IMR-90 (cell line): ENCODE measurements around the gene BOLL. TPM values are rescaled to one million over a fixed set of nuclear protein-coding genes. Genes with fewer than 3 reads are reported as not detected.

Experiments
- ATAC-seq: fragments of 200-7000 bp; cut with Tn5 transposase; 2 replicates; pipeline ENCODE4 v1.9.1; 2020; ENCODE audit warnings: low read depth, mild to moderate bottlenecking, moderate library complexity
- BruUV-seq: library from RNA; stranded (reverse); fragments of 400-500 nt; replicated peaks from 2 replicates; lab custom pipeline; 2021; lab: Mats Ljungman, UMichigan
- CTCF ChIA-PET: fragments of 300-600 bp; formaldehyde crosslinking; extraction: SDS; loops from one replicate; lab custom pipeline; 2021; ENCODE audit warnings: antibody characterized with exemption; lab: Yijun Ruan, JAX
- POLR2A ChIA-PET: fragments of 300-600 bp; sonication (Branson Sonifier 250); formaldehyde crosslinking; loops from one replicate; lab custom pipeline; 2022; ENCODE audit warnings: antibody characterized with exemption; ENCODE audit not compliant: unreplicated experiment; lab: Charles Lee
- DNase-seq: peaks from one replicate; pipeline ENCODE4 v3.0.0; 2013
- H2AFZ ChIP-seq: replicated peaks from 2 replicates; pipeline ENCODE3; 2013; ENCODE audit warnings: low read length, mild to moderate bottlenecking; ENCODE audit not compliant: poor library complexity
- H2AK5ac ChIP-seq: 2 replicates; pipeline ENCODE4 v1.6.1; 2013; ENCODE audit warnings: low read depth, low read length, inconsistent platforms
- H2AK9ac ChIP-seq: replicated peaks from 2 replicates; pipeline ENCODE3; 2013; ENCODE audit warnings: mild to moderate bottlenecking, low read depth, low read length, moderate library complexity; ENCODE audit not compliant: poor library complexity
- H2BK120ac ChIP-seq: 2 replicates; pipeline ENCODE4 v1.6.1; 2013; ENCODE audit warnings: low read depth, low read length, inconsistent platforms
- H2BK15ac ChIP-seq: 3 replicates; pipeline ENCODE4 v1.6.1; 2013; ENCODE audit warnings: low read depth, low read length, inconsistent platforms
- H2BK20ac ChIP-seq: 2 replicates; pipeline ENCODE4 v1.6.1; 2013; ENCODE audit warnings: low read depth, mild to moderate bottlenecking, inconsistent platforms, low read length, moderate library complexity
- H2BK5ac ChIP-seq: 2 replicates; pipeline ENCODE4 v1.6.1; 2013; ENCODE audit warnings: mild to moderate bottlenecking, low read depth, low read length, inconsistent platforms; ENCODE audit not compliant: poor library complexity, severe bottlenecking
- H3K14ac ChIP-seq: replicated peaks from 2 replicates; pipeline ENCODE4 v1.6.1; 2013; ENCODE audit warnings: low read depth, low read length, inconsistent platforms
- H3K18ac ChIP-seq: 2 replicates; pipeline ENCODE4 v1.6.1; 2013; ENCODE audit warnings: low read depth, low read length, control low read depth
- H3K23ac ChIP-seq: 2 replicates; pipeline ENCODE4 v1.6.1; 2013; ENCODE audit warnings: low read depth, low read length, inconsistent platforms
- H3K27ac ChIP-seq: 2 replicates; pipeline ENCODE4 v1.5.1; 2013; ENCODE audit warnings: mild to moderate bottlenecking, control low read depth, low read length; ENCODE audit not compliant: insufficient read depth
- H3K27me3 ChIP-seq: 2 replicates; pipeline ENCODE4 v1.6.1; 2013; ENCODE audit warnings: low read length; ENCODE audit not compliant: control insufficient read depth, insufficient read depth
- H3K36me3 ChIP-seq: 2 replicates; pipeline ENCODE4 v1.6.1; 2013; ENCODE audit warnings: low read length, mixed read lengths; ENCODE audit not compliant: control insufficient read depth, insufficient read depth
- H3K4ac ChIP-seq: 2 replicates; pipeline ENCODE4 v1.6.1; 2013; ENCODE audit warnings: low read depth, low read length, inconsistent platforms
- H3K4me1 ChIP-seq: 2 replicates; pipeline ENCODE4 v1.6.1; 2013; ENCODE audit warnings: low read length, mixed read lengths; ENCODE audit not compliant: control insufficient read depth, insufficient read depth
- H3K4me2 ChIP-seq: 2 replicates; pipeline ENCODE4 v1.6.1; 2013; ENCODE audit warnings: low read depth, mild to moderate bottlenecking, control low read depth, low read length, moderate library complexity
- H3K4me3 ChIP-seq: 2 replicates; pipeline ENCODE4 v1.5.1; 2013; ENCODE audit warnings: low read depth, mild to moderate bottlenecking, control low read depth, low read length, moderate library complexity; ENCODE audit not compliant: insufficient read depth
- H3K56ac ChIP-seq: 2 replicates; pipeline ENCODE4 v1.6.1; 2013; ENCODE audit warnings: low read length, inconsistent platforms; ENCODE audit not compliant: insufficient read depth; ENCODE audit errors: extremely low read depth
- H3K79me1 ChIP-seq, 2 experiments: 2 replicates each; pipeline ENCODE4 v1.6.1; 2013; ENCODE audit warnings: low read length in 2 of 2, inconsistent platforms in 1 of 2, low read depth in 1 of 2
- H3K9ac ChIP-seq: 2 replicates; pipeline ENCODE4 v1.6.1; 2013; ENCODE audit warnings: low read depth, low read length, control low read depth
- H3K9me1 ChIP-seq: 2 replicates; pipeline ENCODE4 v1.6.1; 2013; ENCODE audit warnings: low read length, inconsistent platforms; ENCODE audit not compliant: insufficient read depth
- H3K9me3 ChIP-seq: 2 replicates; pipeline ENCODE4 v1.6.1; 2013; ENCODE audit warnings: low read length; ENCODE audit not compliant: control insufficient read depth, insufficient read depth
- H4K20me1 ChIP-seq: 2 replicates; pipeline ENCODE4 v1.6.1; 2013; ENCODE audit warnings: low read length, inconsistent platforms; ENCODE audit not compliant: insufficient read depth
- H4K5ac ChIP-seq: 2 replicates; pipeline ENCODE4 v1.6.1; 2013; ENCODE audit warnings: mild to moderate bottlenecking, low read depth, low read length, control low read depth
- H4K8ac ChIP-seq, 2 experiments: 2 replicates each; pipeline ENCODE4 v1.6.1; 2013; ENCODE audit warnings: low read depth in 2 of 2, low read length in 2 of 2, control low read depth in 1 of 2, inconsistent platforms in 1 of 2
- H4K91ac ChIP-seq: 2 replicates; pipeline ENCODE4 v1.6.1; 2013; ENCODE audit warnings: low read depth, low read length, inconsistent platforms; ENCODE audit not compliant: insufficient read depth
- BHLHE40 ChIP-seq: fragments of 150-350 bp; IDR thresholded peaks from 2 replicates; pipeline ENCODE4 v1.6.1; 2016; ENCODE audit warnings: mild to moderate bottlenecking, low read depth, low read length
- CEBPB ChIP-seq: IDR thresholded peaks from 2 replicates; pipeline ENCODE4 v1.6.1; 2012; ENCODE audit warnings: low read depth, low read length, improper control_type of control experiment
- CHD1 ChIP-seq: IDR thresholded peaks from 2 replicates; pipeline ENCODE4 v1.6.1; 2012; ENCODE audit warnings: low read depth, low read length, improper control_type of control experiment
- CTCF ChIP-seq: conservative IDR thresholded peaks from 2 replicates; pipeline ENCODE4 v1.5.1; 2012; ENCODE audit warnings: mild to moderate bottlenecking, low read depth, low read length, improper control_type of control experiment
- ELK1 ChIP-seq: fragments of 150-350 bp; IDR thresholded peaks from 2 replicates; pipeline ENCODE4 v1.6.1; 2016; ENCODE audit warnings: low read depth, mild to moderate bottlenecking, low read length, moderate library complexity, borderline replicate concordance
- FOS ChIP-seq: fragments of 150-350 bp; IDR thresholded peaks from 2 replicates; pipeline ENCODE4 v1.6.1; 2016; ENCODE audit warnings: low read depth, low read length
- MAFK ChIP-seq: IDR thresholded peaks from 2 replicates; pipeline ENCODE4 v1.6.1; 2012; ENCODE audit warnings: low read depth, low read length, improper control_type of control experiment
- MAZ ChIP-seq: IDR thresholded peaks from 2 replicates; pipeline ENCODE4 v1.6.1; 2012; ENCODE audit warnings: low read depth, mild to moderate bottlenecking, low read length, improper control_type of control experiment, moderate library complexity, borderline replicate concordance
- MXI1 ChIP-seq: IDR thresholded peaks from 2 replicates; pipeline ENCODE4 v1.6.1; 2012; ENCODE audit warnings: low read depth, mild to moderate bottlenecking, low read length, moderate library complexity, borderline replicate concordance
- POLR2A ChIP-seq: IDR thresholded peaks from 2 replicates; pipeline ENCODE4 v1.6.1; 2012; ENCODE audit warnings: mild to moderate bottlenecking, low read depth, low read length
- RCOR1 ChIP-seq: IDR thresholded peaks from 2 replicates; pipeline ENCODE4 v1.6.1; 2012; ENCODE audit warnings: mild to moderate bottlenecking, low read length, improper control_type of control experiment; ENCODE audit not compliant: insufficient replicate concordance
- SMC3 ChIP-seq: fragments of 150-350 bp; IDR thresholded peaks from 2 replicates; pipeline ENCODE4 v1.6.1; 2016; ENCODE audit warnings: low read depth, mild to moderate bottlenecking, antibody characterized with exemption, low read length, moderate library complexity
- USF2 ChIP-seq: fragments of 150-350 bp; IDR thresholded peaks from 2 replicates; pipeline ENCODE4 v1.6.1; 2017; ENCODE audit warnings: mild to moderate bottlenecking, antibody characterized with exemption, low read length, low read depth
- WGBS, 2 experiments: methylation state at CpG; one replicate each; pipeline versions ENCODE4 v1.1.5 to v1.1.7; 2013; ENCODE audit warnings: missing lambda C conversion rate in 2 of 2; ENCODE audit not compliant: insufficient read length in 1 of 2; ENCODE audit errors: extremely low coverage in 2 of 2; 5-methylcytosine and 5-hydroxymethylcytosine counted together
- dilution Hi-C: fragments of 300-500 bp; cut with HindIII; formaldehyde crosslinking; loops from one replicate; pipeline ENCODE4 v1.14.3; 2018; ENCODE audit warnings: low sequenced_read_pairs; ENCODE audit not compliant: unreplicated experiment
- in situ Hi-C: fragments of 300-500 bp; cut with MboI; formaldehyde crosslinking; loops from 3 replicates; pipeline ENCODE4 v1.14.3; 2019; ENCODE audit warnings: low sequenced_read_pairs, inconsistent platforms, mixed read lengths
- intact Hi-C: fragments of 100-400 bp; cut with micrococcal nuclease; formaldehyde crosslinking; loops from 2 replicates; pipeline ENCODE4 v1.10.0; 2022
- polyA plus RNA-seq, 3 experiments: library from polyadenylated mRNA; depleted of rRNA; stranded (reverse); fragments of >200 nt; gene quantifications; 2 replicates each; pipeline ENCODE4 v1.2.3, GENCODE V29; 2012; ENCODE audit warnings: low replicate concordance in 1 of 3
- total RNA-seq: library from RNA; depleted of rRNA; stranded (reverse); fragments of >200 nt; gene quantifications from 2 replicates; pipeline ENCODE4 v1.2.3, GENCODE V29; 2012

The BOLL gene
- total and polyA plus RNA-seq, 2 of the 4 experiments (the other 2 are of a cell fraction): not detected

- peak; percentile 88 for DNase-seq
- Histone ChIP-seq H2AK9ac (peak within 1 kb of the TSS; percentile 77), H3K4me3 (peak within 1 kb of the TSS; percentile 99), H2BK15ac (peak within 1 kb of the TSS; percentile 72; the same call in 1 of the 3 replicates), H2BK20ac (peak within 1 kb of the TSS; percentile 75; the same call in 1 of the 2 replicates), H3K27ac (peak within 1 kb of the TSS; percentile 49), H3K4me2 (peak within 1 kb of the TSS; percentile 80), H3K56ac (peak within 1 kb of the TSS; percentile 98), H3K9me1 (peaks cover 5% of the 10 kb centered on the region), H4K8ac (peak within 1 kb of the TSS; percentile 60 to 98; a peak in 3 of 4 replicates), H4K5ac (peak within 1 kb of the TSS; percentile 31), H3K23ac (peak within 1 kb of the TSS; percentile 90), H3K4me1 (peaks cover 6% of the 10 kb centered on the region), H2BK5ac (peak within 1 kb of the TSS; percentile 84), H3K14ac (peak within 1 kb of the TSS; percentile 91), H2AK5ac (0 out of 2 replicates have a peak within 1 kb of the TSS, but pooled peaks have one; percentile 78), H3K4ac (peak within 1 kb of the TSS; percentile 79), H3K9ac (peak within 1 kb of the TSS; percentile 80), H4K91ac (peak within 1 kb of the TSS; percentile 88), H4K20me1 (peaks cover 20% of the 10 kb centered on the region), H3K9me3 (no peaks in the 10 kb centered on the region), H2AFZ (peak within 1 kb of the TSS; percentile 95), H3K27me3 (no peaks in the 10 kb centered on the region), H3K18ac (peak within 1 kb of the TSS; percentile 32; the same call in 1 of the 2 replicates), H3K36me3 (no peaks in the 10 kb centered on the region), H2BK120ac (peak within 1 kb of the TSS; percentile 92), H3K79me1 (peaks cover 18 to 33% of the 10 kb centered on the region in 2 experiments)
- ATAC-seq: peak; percentile 95
- ChIA-PET POLR2A (no interaction called here), CTCF (no interaction called here)
- BruUV-seq: no TSS peak
- 0% methylated on average over 20 of the region's 86 CpGs; no CpG with 5 or more reads in 1 of the 2 experiments for WGBS, 2 experiments
- dilution Hi-C loops: no loop called here
- intact Hi-C loops: loop anchor here (1.0 to 10.0 kb wide), 5 partner anchors 188 to 592 kb away; partner anchors contain the start of genes HSPE1, MOB4 and SF3B1
- in situ Hi-C loops: loop anchor here (10.0 kb wide), 1 partner anchor 191 kb away; the partner anchor contains the start of gene MOB4
- TF ChIP-seq CEBPB: no peak
- no peak for TF ChIP-seq ELK1
- no peak for TF ChIP-seq SMC3
- no peak for TF ChIP-seq FOS
- TF ChIP-seq BHLHE40: peak; percentile 88
- TF ChIP-seq CHD1: no peak
- no peak for TF ChIP-seq POLR2A
- no peak for TF ChIP-seq CTCF
- TF ChIP-seq MAZ: peak; percentile 83; the same call in 1 of the 2 replicates
- TF ChIP-seq MAFK: no peak
- peak; percentile 87 for TF ChIP-seq USF2
- no peak for TF ChIP-seq RCOR1
- peak; percentile 99 for TF ChIP-seq MXI1
Observed at GRCh38 chr2:197705121-197705911, 79.8 kb downstream of the BOLL start, which contains the start of gene MARS2. MARS2 (plus strand) TSS chr2:197705369; CDS start chr2:197705406, 37 bp downstream.
